GM06990 (cell line): ENCODE data around the gene ART5.

Experiments used
- DNase-seq: peaks from one replicate; pipeline ENCODE4 v3.0.0-alpha.2; 2011; ENCODE audit not compliant: insufficient read length; ENCODE audit errors: extremely low read depth
- H3K27me3 ChIP-seq: replicated peaks from 2 replicates; pipeline ENCODE4 v1.6.0; 2011; ENCODE audit warnings: low read length; ENCODE audit not compliant: control insufficient read depth, insufficient read depth
- H3K36me3 ChIP-seq: 2 replicates; pipeline ENCODE4 v1.5.1; 2011; ENCODE audit warnings: low read length; ENCODE audit not compliant: control insufficient read depth, insufficient read depth
- H3K4me3 ChIP-seq: replicated peaks from 2 replicates; pipeline ENCODE4 v1.5.1; 2011; ENCODE audit warnings: low read depth, mild to moderate bottlenecking, control low read depth, low read length
- TF ChIP-seq, protein P1 (sequence below): IDR thresholded peaks from 2 replicates; pipeline ENCODE4 v1.5.1; 2011; ENCODE audit warnings: low read length, control low read depth, mild to moderate bottlenecking, inconsistent platforms; ENCODE audit not compliant: insufficient read depth, poor library complexity, severe bottlenecking

ART5 gene

DNA sequence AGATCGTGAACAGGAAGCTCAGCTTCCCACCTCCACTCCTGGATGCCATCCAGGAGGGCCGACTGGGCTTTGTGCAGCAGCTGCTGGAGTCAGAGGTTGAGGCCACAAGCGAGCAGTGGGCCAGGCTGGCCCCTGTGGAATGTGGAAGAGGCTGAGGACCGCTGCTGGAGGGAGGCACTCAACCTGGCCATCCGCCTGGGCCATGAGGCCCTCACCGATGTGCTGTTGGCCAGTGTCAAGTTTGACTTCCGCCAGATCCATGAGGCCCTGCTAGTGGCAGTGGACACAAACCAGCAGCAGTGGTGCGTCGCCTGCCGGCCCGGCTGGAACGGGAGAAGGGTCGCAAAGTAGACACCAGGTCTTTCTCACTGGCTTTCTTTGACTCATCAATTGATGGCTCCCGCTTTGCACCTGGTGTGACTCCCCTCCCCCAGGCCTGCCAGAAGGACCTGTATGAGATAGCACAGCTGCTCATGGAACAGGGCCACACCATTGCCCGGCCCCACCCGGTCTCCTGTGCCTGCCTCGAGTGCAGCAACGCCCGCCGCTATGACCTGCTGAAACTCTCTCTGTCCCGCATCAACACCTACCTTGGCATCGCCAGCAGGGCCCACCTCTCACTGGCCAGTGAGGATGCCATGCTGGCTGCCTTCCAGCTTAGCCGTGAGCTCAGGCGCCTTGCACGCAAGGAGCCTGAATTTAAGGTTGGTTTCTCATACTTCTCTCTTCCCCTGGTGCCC, 24.9 kb downstream of the ART5 start:
- Histone ChIP-seq H3K36me3 (no peaks in the 10 kb centered on the region), H3K4me3 (no peak overlapping the region), H3K27me3 (no peaks in the 10 kb centered on the region; the same call in 1 of the 2 replicates)
- no peak for DNase-seq
- TF ChIP-seq, protein P1, sequence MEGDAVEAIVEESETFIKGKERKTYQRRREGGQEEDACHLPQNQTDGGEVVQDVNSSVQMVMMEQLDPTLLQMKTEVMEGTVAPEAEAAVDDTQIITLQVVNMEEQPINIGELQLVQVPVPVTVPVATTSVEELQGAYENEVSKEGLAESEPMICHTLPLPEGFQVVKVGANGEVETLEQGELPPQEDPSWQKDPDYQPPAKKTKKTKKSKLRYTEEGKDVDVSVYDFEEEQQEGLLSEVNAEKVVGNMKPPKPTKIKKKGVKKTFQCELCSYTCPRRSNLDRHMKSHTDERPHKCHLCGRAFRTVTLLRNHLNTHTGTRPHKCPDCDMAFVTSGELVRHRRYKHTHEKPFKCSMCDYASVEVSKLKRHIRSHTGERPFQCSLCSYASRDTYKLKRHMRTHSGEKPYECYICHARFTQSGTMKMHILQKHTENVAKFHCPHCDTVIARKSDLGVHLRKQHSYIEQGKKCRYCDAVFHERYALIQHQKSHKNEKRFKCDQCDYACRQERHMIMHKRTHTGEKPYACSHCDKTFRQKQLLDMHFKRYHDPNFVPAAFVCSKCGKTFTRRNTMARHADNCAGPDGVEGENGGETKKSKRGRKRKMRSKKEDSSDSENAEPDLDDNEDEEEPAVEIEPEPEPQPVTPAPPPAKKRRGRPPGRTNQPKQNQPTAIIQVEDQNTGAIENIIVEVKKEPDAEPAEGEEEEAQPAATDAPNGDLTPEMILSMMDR = no peak

DNA sequence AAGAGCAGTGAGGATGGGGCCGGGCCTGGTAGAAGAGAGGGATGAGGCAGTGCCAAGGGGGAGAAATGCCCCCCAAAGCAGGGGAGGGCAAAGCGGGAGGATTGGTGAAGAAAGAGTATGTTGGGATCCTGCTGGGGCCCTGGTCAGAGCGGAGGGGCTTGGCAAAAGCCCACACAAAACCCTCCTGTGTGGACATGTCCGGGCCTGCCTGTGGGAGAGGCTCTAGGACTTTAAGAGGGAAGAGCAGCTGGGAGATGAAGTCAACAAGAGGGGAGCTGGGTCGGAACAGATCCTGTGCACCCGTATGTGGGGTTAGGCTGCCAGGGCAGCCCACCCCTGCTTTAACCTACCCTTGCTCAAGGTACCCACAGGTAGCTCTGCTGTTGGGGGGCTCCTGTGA, 25.8 kb downstream of the ART5 start:
- Histone ChIP-seq H3K36me3 (no peaks in the 10 kb centered on the region), H3K27me3 (no peaks in the 10 kb centered on the region; the same call in 1 of the 2 replicates), H3K4me3 (no peak overlapping the region)
- no peak for DNase-seq
- TF ChIP-seq, protein P1 = no peak

DNA sequence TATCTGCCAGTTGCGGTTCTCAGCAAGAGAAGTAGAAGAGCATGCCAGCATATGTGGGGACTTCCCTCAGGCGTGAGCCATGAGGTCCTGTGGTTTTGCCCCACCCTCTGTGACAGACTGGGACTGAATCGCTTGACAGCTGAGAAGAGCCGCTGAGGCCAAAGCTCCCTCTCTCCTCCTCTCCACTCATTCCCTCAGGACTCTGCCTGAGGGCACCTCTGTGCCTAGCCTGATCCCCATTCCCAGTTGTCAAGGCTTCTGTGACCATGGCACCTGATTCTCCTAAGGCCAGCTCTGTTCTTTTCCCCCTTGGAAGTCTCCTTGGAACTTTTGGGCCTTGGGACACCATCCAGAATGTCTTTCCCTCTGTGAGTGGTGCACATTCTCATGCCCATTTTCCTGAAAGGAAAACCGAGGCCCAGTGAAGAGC, 27.0 kb downstream of the ART5 start:
- H3K27me3 ChIP-seq = no peaks in the 10 kb centered on the region; the same call in 1 of the 2 replicates
- no peak overlapping the region for H3K4me3 ChIP-seq
- TF ChIP-seq, protein P1 = no peak
- no peaks in the 10 kb centered on the region for H3K36me3 ChIP-seq
- no peak for DNase-seq

DNA sequence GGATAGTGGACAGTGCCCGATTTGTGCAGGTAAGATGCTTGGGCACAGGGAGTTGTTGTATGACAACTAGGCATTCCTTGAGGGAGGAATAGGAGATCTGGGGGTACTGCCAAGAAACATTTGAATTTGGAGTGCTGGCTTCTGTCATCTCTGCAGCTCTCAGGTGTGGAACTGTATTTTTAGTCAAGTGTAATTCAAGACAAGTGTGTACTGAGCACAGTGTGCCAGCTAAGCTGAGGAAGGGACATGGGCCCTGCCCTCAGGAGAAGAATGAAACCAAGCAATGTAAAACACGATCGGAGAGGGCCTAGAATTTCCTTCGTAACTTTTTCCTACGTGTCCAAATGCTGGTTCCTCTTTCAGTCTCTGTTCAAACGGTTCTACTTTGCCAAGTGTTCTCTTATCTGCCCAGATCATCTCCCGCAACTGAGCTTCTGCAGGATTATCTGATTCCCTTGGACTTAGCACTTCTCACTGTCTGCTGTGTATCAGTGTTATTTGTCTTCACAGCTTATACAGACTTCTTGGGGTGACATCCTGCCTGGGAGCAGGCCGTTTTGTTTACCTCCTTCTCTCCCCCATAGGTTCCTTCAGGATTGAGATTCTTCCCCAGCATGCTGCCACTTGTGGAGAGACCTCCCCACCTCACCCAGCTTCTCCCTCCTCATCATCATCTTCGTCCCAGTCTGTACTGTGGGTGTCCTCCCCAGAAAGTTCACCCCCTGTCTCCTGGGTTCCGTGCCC, 27.6 kb downstream of the ART5 start:
- Histone ChIP-seq H3K4me3 (no peak overlapping the region), H3K27me3 (no peaks in the 10 kb centered on the region; the same call in 1 of the 2 replicates), H3K36me3 (no peaks in the 10 kb centered on the region)
- DNase-seq = no peak
- TF ChIP-seq, protein P1 = no peak

DNA sequence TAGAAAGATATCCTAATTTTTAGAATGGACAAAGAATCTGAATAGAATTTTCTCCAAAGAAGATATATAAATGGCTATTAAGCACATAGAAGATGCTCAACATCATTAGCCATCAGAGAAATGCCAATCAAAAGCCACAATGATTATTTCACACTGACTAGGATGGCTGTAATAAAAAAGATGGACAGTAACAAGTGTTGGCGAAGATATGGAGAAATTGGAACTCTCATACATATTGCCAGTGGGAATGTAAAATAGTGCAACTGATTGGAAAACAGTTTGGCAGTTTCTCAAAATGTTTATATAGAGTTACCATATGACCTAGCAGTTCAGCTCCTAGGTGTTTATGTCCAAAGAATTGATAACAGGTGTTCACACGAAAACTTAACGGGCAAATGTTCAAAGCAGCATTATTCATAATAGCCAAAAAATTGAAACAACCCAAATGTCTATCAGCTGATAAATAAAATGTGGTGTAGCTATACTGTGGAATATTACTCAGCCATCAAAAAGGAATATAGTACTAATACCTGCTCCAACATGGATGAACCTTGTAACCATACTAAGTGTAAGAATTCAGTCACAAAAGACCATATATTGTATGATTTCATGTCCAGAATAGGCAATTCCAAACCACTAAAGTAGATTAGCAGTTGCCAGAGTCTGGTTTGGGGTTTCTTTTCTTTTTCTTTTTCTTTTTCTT, 29.7 kb downstream of the ART5 start:
- Histone ChIP-seq H3K36me3 (no peaks in the 10 kb centered on the region), H3K27me3 (no peaks in the 10 kb centered on the region), H3K4me3 (no peak overlapping the region)
- DNase-seq = no peak
- TF ChIP-seq, protein P1 = no peak
